ENCODE data around the gene TLCD1.

GRCh38 chr17:28700830-28701492, 25.1 kb downstream of the TLCD1 start:
- TF ChIP-seq CTCF (IDR thresholded peaks at IDR 0.05) (no peak), POLR2A (IDR thresholded peaks at IDR 0.05) (no peak)

Data from body of pancreas (tissue), 4 donors.